CD14-positive monocyte (primary cell): ENCODE data around the gene BBS4. TPM values are rescaled to one million over a fixed set of nuclear protein-coding genes. Genes with fewer than 3 reads are reported as not detected.

Experiments
- DNase-seq, 3 donors: peaks; one replicate each; pipeline ENCODE4 v3.0.0-alpha.2; 2011 to 2022
- H2AFZ ChIP-seq: 2 replicates; pipeline ENCODE4 v1.6.0; 2012; ENCODE audit warnings: mild to moderate bottlenecking, low read depth, low read length, inconsistent platforms; ENCODE audit not compliant: insufficient read depth, poor library complexity, severe bottlenecking
- H3K27ac ChIP-seq, 2 donors: 1 replicate in 1 of 2; 2 replicates in 1 of 2; pipeline ENCODE4 v1.5.1; 2012 to 2013; ENCODE audit warnings: low read length in 2 of 2, control low read depth in 1 of 2, inconsistent platforms in 1 of 2, low read depth in 1 of 2, mild to moderate bottlenecking in 1 of 2
- H3K27me3 ChIP-seq, 2 donors: one replicate each; pipeline versions ENCODE4 v1.6.0 to v1.6.1; 2011 to 2013; ENCODE audit warnings: low read length in 2 of 2; ENCODE audit not compliant: control insufficient read depth in 2 of 2, insufficient read depth in 2 of 2
- H3K36me3 ChIP-seq, 2 donors: replicated peaks in 1 of 2; 1 replicate in 1 of 2; 2 replicates in 1 of 2; pipeline versions ENCODE4 v1.5.1 to v1.6.1; 2012 to 2013; ENCODE audit warnings: low read length in 2 of 2, control low read depth in 1 of 2, inconsistent platforms in 1 of 2, mild to moderate bottlenecking in 1 of 2; ENCODE audit not compliant: insufficient read depth in 2 of 2, control insufficient read depth in 1 of 2
- H3K4me1 ChIP-seq, 2 donors: 1 replicate in 1 of 2; 2 replicates in 1 of 2; pipeline versions ENCODE4 v1.5.1 to v1.6.1; 2012 to 2013; ENCODE audit warnings: low read length in 2 of 2, control low read depth in 1 of 2, inconsistent platforms in 1 of 2, mild to moderate bottlenecking in 1 of 2, moderate library complexity in 1 of 2; ENCODE audit not compliant: insufficient read depth in 2 of 2, control insufficient read depth in 1 of 2
- H3K4me2 ChIP-seq: replicated peaks from 2 replicates; pipeline ENCODE3; 2012; ENCODE audit warnings: low read length, moderate library complexity, mild to moderate bottlenecking; ENCODE audit not compliant: poor library complexity, severe bottlenecking; ENCODE audit errors: extremely low read depth
- H3K4me3 ChIP-seq, 3 experiments: fragments of 200-600 bp in 1 of 3; sonication (generic) in 1 of 3; replicated peaks in 1 of 3; 1 replicate in 2 of 3; 2 replicates in 1 of 3; pipeline ENCODE4 v1.5.1; 2011 to 2013; ENCODE audit warnings: low read length in 3 of 3, mild to moderate bottlenecking in 3 of 3, control low read depth in 2 of 3, low read depth in 2 of 3, inconsistent platforms in 1 of 3, moderate library complexity in 1 of 3
- H3K79me2 ChIP-seq: 2 replicates; pipeline ENCODE4 v1.6.0; 2012; ENCODE audit warnings: mild to moderate bottlenecking, control low read depth, inconsistent platforms, low read length, moderate library complexity; ENCODE audit not compliant: insufficient read depth
- H3K9ac ChIP-seq: 2 replicates; pipeline ENCODE4 v1.6.0; 2017; ENCODE audit warnings: low read length, mild to moderate bottlenecking; ENCODE audit not compliant: insufficient read depth, poor library complexity, severe bottlenecking
- H3K9me3 ChIP-seq, 2 donors: replicated peaks in 1 of 2; 1 replicate in 1 of 2; 2 replicates in 1 of 2; pipeline versions ENCODE4 v1.5.1 to v1.6.1; 2012 to 2013; ENCODE audit warnings: low read length in 2 of 2, control low read depth in 1 of 2; ENCODE audit not compliant: control insufficient read depth in 1 of 2, insufficient read depth in 1 of 2
- H4K20me1 ChIP-seq: 2 replicates; pipeline ENCODE4 v1.6.0; 2012; ENCODE audit warnings: mild to moderate bottlenecking, low read length, control low read depth, moderate library complexity; ENCODE audit not compliant: insufficient read depth
- H3K27ac Mint-ChIP-seq, 7 donors: one replicate each; pipeline ENCODE4 v1.8.0; 2020; ENCODE audit warnings: mild to moderate bottlenecking in 7 of 7, mixed read lengths in 7 of 7, moderate library complexity in 6 of 7, inconsistent platforms in 2 of 7
- H3K27me3 Mint-ChIP-seq, 3 donors: one replicate each; pipeline ENCODE4 v1.8.0; 2021 to 2022; ENCODE audit warnings: low read depth in 3 of 3, mild to moderate bottlenecking in 3 of 3, mixed read lengths in 3 of 3, moderate library complexity in 3 of 3, inconsistent platforms in 1 of 3
- H3K36me3 Mint-ChIP-seq, 2 donors: one replicate each; pipeline ENCODE4 v1.8.0; 2020; ENCODE audit warnings: mixed read lengths in 2 of 2, inconsistent platforms in 1 of 2, mild to moderate bottlenecking in 1 of 2
- H3K4me1 Mint-ChIP-seq: one replicate; pipeline ENCODE4 v1.8.0; 2020; ENCODE audit warnings: mild to moderate bottlenecking, mixed read lengths
- H3K4me3 Mint-ChIP-seq, 2 donors: one replicate each; pipeline ENCODE4 v1.8.0; 2020; ENCODE audit warnings: mild to moderate bottlenecking in 2 of 2, mixed read lengths in 2 of 2, moderate library complexity in 1 of 2
- H3K9me3 Mint-ChIP-seq, 7 donors: one replicate each; pipeline ENCODE4 v1.8.0; 2020 to 2022; ENCODE audit warnings: mixed read lengths in 7 of 7, mild to moderate bottlenecking in 6 of 7, moderate library complexity in 6 of 7, inconsistent platforms in 2 of 7
- WGBS: methylation state at CpG from one replicate; pipeline ENCODE4 v1.1.5; 2013; ENCODE audit warnings: missing lambda C conversion rate; ENCODE audit not compliant: insufficient coverage; 5-methylcytosine and 5-hydroxymethylcytosine counted together
- intact Hi-C, 2 donors: fragments of 100-400 bp; cut with micrococcal nuclease; formaldehyde crosslinking; loops; one replicate each; pipeline versions ENCODE4 v1.15.0 to v1.15.1; 2023
- polyA plus RNA-seq, 3 donors: library from polyadenylated mRNA; depleted of rRNA in 1 of 3; unstranded in 2 of 3; stranded (reverse) in 1 of 3; fragments of 300-500 nt in 2 of 3; fragments of >200 nt in 1 of 3; fragmentation: Illumina TruSeq in 2 of 3; gene quantifications; 1 replicate in 2 of 3; 2 replicates in 1 of 3; pipeline ENCODE4 v1.2.3, GENCODE V29; 2012 to 2021
- TF ChIP-seq, protein P1 (sequence below): fragments of 200-600 bp; IDR thresholded peaks from one replicate; pipeline ENCODE4 v1.8.0; 2022; ENCODE audit warnings: antibody characterized with exemption, mild to moderate bottlenecking

BBS4 gene
- polyA plus RNA-seq, 3 donors, result 4.0 to 7.6 (median 4.1) TPM

DNA sequence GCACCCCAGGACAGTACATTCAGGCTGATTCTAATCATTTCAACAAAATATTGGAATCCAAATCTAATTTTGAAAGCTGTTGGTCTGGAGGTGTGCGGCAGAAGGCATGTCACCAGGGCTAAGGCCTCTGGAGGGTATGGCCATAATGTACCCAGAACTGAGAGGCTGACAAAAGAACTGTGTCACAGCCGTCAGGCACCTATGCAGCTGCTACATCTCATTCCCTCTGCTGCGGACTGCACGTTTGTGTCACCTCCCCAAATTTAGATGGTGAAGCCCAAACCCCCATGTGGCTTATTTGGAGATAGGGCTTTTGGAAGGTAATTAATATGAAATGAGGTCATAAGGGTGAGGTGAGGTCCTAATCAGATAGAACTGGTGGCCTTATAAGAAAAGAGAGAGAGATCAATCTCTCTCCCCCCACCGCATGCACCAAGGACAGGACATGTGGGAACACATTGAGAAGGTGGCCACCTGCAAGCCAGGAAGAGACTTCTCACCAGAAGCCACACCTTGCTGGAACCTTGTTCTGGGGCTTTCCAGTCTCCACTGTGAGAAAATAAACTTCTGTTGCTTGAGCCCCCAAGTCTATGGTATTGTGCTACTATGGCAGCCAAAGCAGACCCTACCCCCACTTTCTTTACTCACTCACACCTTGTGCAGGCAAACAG lies 74.7 kb downstream of the BBS4 start:
- WGBS, result 100% methylated on average over 2 of the region's 5 CpGs
- Histone ChIP-seq H2AFZ (no peak overlapping the region), H3K36me3 (peaks cover 85 to 98% of the 10 kb centered on the region in 2 donors), H3K79me2 (peaks cover 57% of the 10 kb centered on the region), H4K20me1 (peaks cover 99% of the 10 kb centered on the region), H3K4me1 (no peaks in the 10 kb centered on the region), H3K9ac (no peak overlapping the region), H3K4me2 (no peak overlapping the region), H3K4me3 (no peak overlapping the region), H3K27me3 (no peaks in the 10 kb centered on the region), H3K9me3 (no peaks in the 10 kb centered on the region), H3K27ac (no peak overlapping the region)
- no peak for DNase-seq
- peak overlapping the region in 2 of 7 donors; percentile 0 to 54 for H3K27ac Mint-ChIP-seq
- no peak overlapping the region for H3K4me3 Mint-ChIP-seq
- TF ChIP-seq, protein P1, sequence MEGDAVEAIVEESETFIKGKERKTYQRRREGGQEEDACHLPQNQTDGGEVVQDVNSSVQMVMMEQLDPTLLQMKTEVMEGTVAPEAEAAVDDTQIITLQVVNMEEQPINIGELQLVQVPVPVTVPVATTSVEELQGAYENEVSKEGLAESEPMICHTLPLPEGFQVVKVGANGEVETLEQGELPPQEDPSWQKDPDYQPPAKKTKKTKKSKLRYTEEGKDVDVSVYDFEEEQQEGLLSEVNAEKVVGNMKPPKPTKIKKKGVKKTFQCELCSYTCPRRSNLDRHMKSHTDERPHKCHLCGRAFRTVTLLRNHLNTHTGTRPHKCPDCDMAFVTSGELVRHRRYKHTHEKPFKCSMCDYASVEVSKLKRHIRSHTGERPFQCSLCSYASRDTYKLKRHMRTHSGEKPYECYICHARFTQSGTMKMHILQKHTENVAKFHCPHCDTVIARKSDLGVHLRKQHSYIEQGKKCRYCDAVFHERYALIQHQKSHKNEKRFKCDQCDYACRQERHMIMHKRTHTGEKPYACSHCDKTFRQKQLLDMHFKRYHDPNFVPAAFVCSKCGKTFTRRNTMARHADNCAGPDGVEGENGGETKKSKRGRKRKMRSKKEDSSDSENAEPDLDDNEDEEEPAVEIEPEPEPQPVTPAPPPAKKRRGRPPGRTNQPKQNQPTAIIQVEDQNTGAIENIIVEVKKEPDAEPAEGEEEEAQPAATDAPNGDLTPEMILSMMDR, result no peak
- H3K36me3 Mint-ChIP-seq, result peaks cover 86 to 98% of the 10 kb centered on the region in 2 donors
- H3K27me3 Mint-ChIP-seq, result no peaks in the 10 kb centered on the region
- H3K9me3 Mint-ChIP-seq, result no peaks in the 10 kb centered on the region
- H3K4me1 Mint-ChIP-seq, result no peaks in the 10 kb centered on the region
- intact Hi-C loops, result no loop called here

DNA sequence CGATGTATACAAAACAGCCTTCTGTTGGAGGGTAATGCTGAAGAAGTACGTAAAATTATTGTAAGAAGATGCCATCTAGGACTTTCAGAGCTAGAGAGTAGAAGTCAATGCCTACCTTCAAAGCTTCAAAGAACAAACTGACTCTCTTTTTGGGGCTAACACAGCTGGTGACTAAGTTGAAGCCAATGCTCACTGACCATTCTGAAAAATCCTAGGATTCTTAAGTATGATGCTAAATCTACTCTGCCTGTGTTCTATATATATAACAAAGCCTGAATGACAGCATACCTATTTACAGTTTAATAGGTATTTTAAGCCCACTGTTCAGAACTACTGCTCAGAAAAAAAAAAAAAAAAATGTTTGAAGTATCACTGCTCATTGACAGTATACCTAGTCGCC lies 78.6 kb downstream of the BBS4 start:
- no CpG with 5 or more reads among the region's 3 CpGs for WGBS
- no peaks in the 10 kb centered on the region for H3K27me3 Mint-ChIP-seq
- peaks cover 99% of the 10 kb centered on the region for H4K20me1 ChIP-seq
- H3K9me3 Mint-ChIP-seq, result peaks cover 9 to 20% (median 18%) of the 10 kb centered on the region in 7 donors
- no peaks in the 10 kb centered on the region for H3K4me1 ChIP-seq
- H2AFZ ChIP-seq, result no peak overlapping the region
- H3K9ac ChIP-seq, result no peak overlapping the region
- H3K4me2 ChIP-seq, result no peak overlapping the region
- no peak for DNase-seq
- H3K36me3 Mint-ChIP-seq, result peaks cover 83 to 96% of the 10 kb centered on the region in 2 donors
- no peak overlapping the region for H3K4me3 ChIP-seq
- peaks cover 93% of the 10 kb centered on the region for H3K79me2 ChIP-seq
- TF ChIP-seq, protein P1, result no peak
- no peak overlapping the region for H3K4me3 Mint-ChIP-seq
- H3K9me3 ChIP-seq, result peaks cover 5 to 21% of the 10 kb centered on the region in 2 donors
- intact Hi-C loops, result no loop called here
- no peaks in the 10 kb centered on the region for H3K27me3 ChIP-seq
- peaks cover 82 to 99% of the 10 kb centered on the region in 2 donors for H3K36me3 ChIP-seq
- H3K27ac ChIP-seq, result no peak overlapping the region
- peak overlapping the region in 1 of 7 donors; percentile 70 for H3K27ac Mint-ChIP-seq
- no peaks in the 10 kb centered on the region for H3K4me1 Mint-ChIP-seq
